OCI-LY3 (cell line): ENCODE results near the gene TMEM47.

Experiments used
- H2AFZ ChIP-seq: fragments of 200-600, 300-600 bp; shearing (Covaris generic); 2 replicates; pipeline ENCODE4 v1.6.0; 2014; ENCODE audit warnings: antibody characterized with exemption, low read depth, low read length
- H3K27ac ChIP-seq: fragments of 200-600, 300-600 bp; sonication (generic); 2 replicates; pipeline ENCODE4 v1.5.1; 2014; ENCODE audit warnings: mild to moderate bottlenecking, low read length, moderate library complexity, mixed read lengths
- H3K27me3 ChIP-seq: fragments of 200-600, 300-600 bp; sonication (generic); 2 replicates; pipeline ENCODE4 v1.6.1; 2014; ENCODE audit warnings: low read depth, low read length, mixed read lengths
- H3K36me3 ChIP-seq: fragments of 200-600, 300-600 bp; sonication (generic); replicated peaks from 2 replicates; pipeline ENCODE3; 2014; ENCODE audit warnings: low read depth, low read length, mixed read lengths
- H3K4me1 ChIP-seq: fragments of 300-600, 200-600 bp; sonication (generic); 2 replicates; pipeline ENCODE4 v1.6.1; 2014; ENCODE audit warnings: low read length, mixed read lengths
- H3K4me2 ChIP-seq: fragments of 200-600, 300-600 bp; sonication (generic); 2 replicates; pipeline ENCODE4 v1.6.1; 2014; ENCODE audit warnings: low read length, mixed read lengths
- H3K4me3 ChIP-seq: fragments of 300-600, 200-600 bp; sonication (generic); 2 replicates; pipeline ENCODE4 v1.5.1; 2014; ENCODE audit warnings: antibody characterized with exemption, mild to moderate bottlenecking, low read length, moderate library complexity
- H3K79me2 ChIP-seq: fragments of 300-600, 200-600 bp; shearing (Covaris generic); 2 replicates; pipeline ENCODE4 v1.6.1; 2014; ENCODE audit warnings: mild to moderate bottlenecking, low read length, mixed read lengths
- H3K9ac ChIP-seq: fragments of 300-600, 200-600 bp; shearing (Covaris generic); 2 replicates; pipeline ENCODE4 v1.6.0; 2014; ENCODE audit warnings: mild to moderate bottlenecking, low read length, moderate library complexity
- H3K9me3 ChIP-seq: fragments of 200-600, 300-600 bp; shearing (Covaris generic); 2 replicates; pipeline ENCODE4 v1.6.1; 2014; ENCODE audit warnings: low read length, mixed read lengths; ENCODE audit not compliant: insufficient read depth
- H4K20me1 ChIP-seq: fragments of 200-600, 300-600 bp; sonication (generic); 2 replicates; pipeline ENCODE4 v1.6.1; 2016; ENCODE audit warnings: low read length, mixed read lengths; ENCODE audit not compliant: insufficient read depth
- CTCF ChIP-seq: fragments of 200-600, 300-600 bp; sonication (generic); IDR thresholded peaks from 2 replicates; pipeline ENCODE4 v1.5.1; 2014; ENCODE audit warnings: antibody characterized with exemption, low read length, low read depth
- EZH2phosphoT487 ChIP-seq: fragments of 200-600 bp; shearing (Covaris generic); IDR thresholded peaks from 2 replicates; pipeline ENCODE4 v1.6.1; 2018; ENCODE audit warnings: antibody characterized with exemption, mixed run types, low read depth

The TMEM47 gene

GRCh38 chrX:34619920-34620319 is 37.2 kb downstream of the TMEM47 start:
- no peak overlapping the region for H3K4me3 ChIP-seq
- H3K4me1 ChIP-seq: no peaks in the 10 kb centered on the region
- H3K27ac ChIP-seq: no peak overlapping the region
- no peaks in the 10 kb centered on the region for H3K36me3 ChIP-seq
- H3K9me3 ChIP-seq: no peaks in the 10 kb centered on the region
- no peak overlapping the region for H3K4me2 ChIP-seq
- H3K27me3 ChIP-seq: no peaks in the 10 kb centered on the region
- H3K79me2 ChIP-seq: no peaks in the 10 kb centered on the region
- no peak overlapping the region for H3K9ac ChIP-seq
- TF ChIP-seq CTCF (no peak), EZH2phosphoT487 (no peak)
- H2AFZ ChIP-seq: no peak overlapping the region
- H4K20me1 ChIP-seq: no peaks in the 10 kb centered on the region

GRCh38 chrX:34612036-34612435 is 45.0 kb downstream of the TMEM47 start:
- H2AFZ ChIP-seq: no peak overlapping the region
- no peak for TF ChIP-seq EZH2phosphoT487
- no peak overlapping the region for H3K9ac ChIP-seq
- H3K79me2 ChIP-seq: no peaks in the 10 kb centered on the region
- H3K27me3 ChIP-seq: no peaks in the 10 kb centered on the region
- H3K27ac ChIP-seq: no peak overlapping the region
- H4K20me1 ChIP-seq: no peaks in the 10 kb centered on the region
- H3K4me1 ChIP-seq: no peaks in the 10 kb centered on the region
- H3K36me3 ChIP-seq: no peaks in the 10 kb centered on the region
- H3K4me2 ChIP-seq: no peak overlapping the region
- no peaks in the 10 kb centered on the region for H3K9me3 ChIP-seq
- H3K4me3 ChIP-seq: no peak overlapping the region

- no peaks in the 10 kb centered on the region for H3K36me3 ChIP-seq
- no peak overlapping the region for H3K4me2 ChIP-seq
- H3K9me3 ChIP-seq: no peaks in the 10 kb centered on the region
- H3K4me3 ChIP-seq: no peak overlapping the region
- H3K4me1 ChIP-seq: no peaks in the 10 kb centered on the region
- no peak overlapping the region for H3K27ac ChIP-seq
- H2AFZ ChIP-seq: no peak overlapping the region
- H3K9ac ChIP-seq: no peak overlapping the region
- H3K79me2 ChIP-seq: no peaks in the 10 kb centered on the region
- TF ChIP-seq EZH2phosphoT487 (no peak), CTCF (no peak)
- H4K20me1 ChIP-seq: no peaks in the 10 kb centered on the region
- no peaks in the 10 kb centered on the region for H3K27me3 ChIP-seq
Measured at GRCh38 chrX:34598362-34598761, 58.7 kb downstream of the TMEM47 start.

- TF ChIP-seq EZH2phosphoT487 (no peak), CTCF (no peak)
- Histone ChIP-seq H2AFZ (no peak overlapping the region), H3K9me3 (no peaks in the 10 kb centered on the region), H3K27ac (no peak overlapping the region), H3K79me2 (no peaks in the 10 kb centered on the region), H4K20me1 (no peaks in the 10 kb centered on the region), H3K36me3 (no peaks in the 10 kb centered on the region), H3K27me3 (no peaks in the 10 kb centered on the region), H3K4me3 (no peak overlapping the region), H3K9ac (no peak overlapping the region), H3K4me2 (no peak overlapping the region), H3K4me1 (no peaks in the 10 kb centered on the region)
Measured at GRCh38 chrX:34586936-34587335, 70.1 kb downstream of the TMEM47 start.

GRCh38 chrX:34586346-34586911 is 70.7 kb downstream of the TMEM47 start:
- no peaks in the 10 kb centered on the region for H3K79me2 ChIP-seq
- H3K27me3 ChIP-seq: no peaks in the 10 kb centered on the region
- H3K4me2 ChIP-seq: no peak overlapping the region

More at GRCh38 chrX:34586346-34586911, 70.7 kb downstream of the TMEM47 start:
- Histone ChIP-seq H3K4me3 (no peak overlapping the region), H3K27ac (no peak overlapping the region), H3K9me3 (no peaks in the 10 kb centered on the region), H3K9ac (no peak overlapping the region), H3K36me3 (no peaks in the 10 kb centered on the region), H2AFZ (no peak overlapping the region), H4K20me1 (no peaks in the 10 kb centered on the region), H3K4me1 (no peaks in the 10 kb centered on the region)
- TF ChIP-seq EZH2phosphoT487: no peak
- no peak for TF ChIP-seq CTCF
